HEK293 (cell line): ENCODE results near the gene ITSN2.

Source experiments
- CTCF ChIA-PET: fragments of 350-600 bp; formaldehyde crosslinking; extraction: SDS; loops from one replicate; lab custom pipeline; 2021; ENCODE audit warnings: antibody characterized with exemption; lab: Yijun Ruan, JAX
- POLR2A ChIA-PET: fragments of 300-600 bp; formaldehyde crosslinking; extraction: SDS; loops from one replicate; lab custom pipeline; 2020; ENCODE audit warnings: antibody characterized with exemption, inconsistent platforms; lab: Yijun Ruan, JAX
- H3K27ac ChIP-seq: fragments of 200-500 bp; sonication (Bioruptor generic); 2 replicates; pipeline ENCODE4 v1.5.1; 2014; ENCODE audit warnings: low read depth, low read length, control low read depth, inconsistent platforms; ENCODE audit errors: extremely low read depth
- H3K36me3 ChIP-seq, 2 experiments: fragments of 200-500 bp in 1 of 2; sonication (Bioruptor generic) in 1 of 2; 1 replicate in 1 of 2; 2 replicates in 1 of 2; pipeline ENCODE4 v1.5.1; 2014 to 2017; ENCODE audit warnings: inconsistent platforms in 2 of 2, low read length in 2 of 2; ENCODE audit not compliant: control insufficient read depth in 2 of 2, insufficient read depth in 1 of 2
- H3K4me1 ChIP-seq: fragments of 200-500 bp; sonication (Bioruptor generic); 2 replicates; pipeline ENCODE4 v1.5.1; 2014; ENCODE audit warnings: mild to moderate bottlenecking, low read length, inconsistent platforms; ENCODE audit not compliant: control insufficient read depth, insufficient read depth
- H3K4me3 ChIP-seq: 2 replicates; pipeline ENCODE4 v1.5.1; 2011; ENCODE audit warnings: low read depth, mild to moderate bottlenecking, control low read depth, low read length, moderate library complexity
- H3K9me3 ChIP-seq: fragments of 200-500 bp; sonication (Bioruptor generic); 2 replicates; pipeline ENCODE4 v1.5.1; 2014; ENCODE audit warnings: low read depth, low read length, inconsistent platforms; ENCODE audit not compliant: control insufficient read depth, insufficient read depth
- HOXD13 ChIP-seq: sonication (generic); formaldehyde crosslinking; IDR thresholded peaks from 2 replicates; pipeline ENCODE4 v1.8.0; 2022; ENCODE audit warnings: missing genetic modification reagents, borderline replicate concordance
- REPIN1 ChIP-seq: fragments of 450-650 bp; formaldehyde crosslinking; IDR thresholded peaks from 2 replicates; pipeline ENCODE4 v1.5.1; 2017; ENCODE audit warnings: missing biosample characterization, missing genetic modification characterization, low read depth
- SCRT2 ChIP-seq: fragments of 450-650 bp; formaldehyde crosslinking; IDR thresholded peaks from 2 replicates; pipeline ENCODE4 v1.5.1; 2016; ENCODE audit warnings: missing biosample characterization, missing genetic modification characterization
- ZFP3 ChIP-seq: fragments of 450-650 bp; formaldehyde crosslinking; IDR thresholded peaks from 2 replicates; pipeline ENCODE4 v1.5.1; 2016; ENCODE audit warnings: low read depth, missing biosample characterization, missing genetic modification characterization
- ZNF132 ChIP-seq: fragments of 450-650 bp; formaldehyde crosslinking; IDR thresholded peaks from 2 replicates; pipeline ENCODE4 v1.5.1; 2017; ENCODE audit warnings: missing biosample characterization, missing genetic modification characterization, borderline replicate concordance
- ZNF146 ChIP-seq: fragments of 450-650 bp; formaldehyde crosslinking; IDR thresholded peaks from 2 replicates; pipeline ENCODE4 v1.5.1; 2016; ENCODE audit warnings: missing biosample characterization, missing genetic modification characterization
- ZNF221 ChIP-seq: fragments of 450-650 bp; formaldehyde crosslinking; IDR thresholded peaks from 2 replicates; pipeline ENCODE4 v1.5.1; 2017; ENCODE audit warnings: missing biosample characterization, missing genetic modification characterization, borderline replicate concordance
- ZNF311 ChIP-seq: fragments of 450-650 bp; formaldehyde crosslinking; IDR thresholded peaks from 2 replicates; pipeline ENCODE4 v1.5.1; 2017; ENCODE audit warnings: missing biosample characterization, missing genetic modification characterization, borderline replicate concordance
- ZNF391 ChIP-seq: fragments of 450-650 bp; formaldehyde crosslinking; IDR thresholded peaks from 2 replicates; pipeline ENCODE4 v1.5.1; 2016; ENCODE audit warnings: low read depth, missing biosample characterization, missing genetic modification characterization, borderline replicate concordance
- ZNF423 ChIP-seq: fragments of 450-650 bp; formaldehyde crosslinking; IDR thresholded peaks from 2 replicates; pipeline ENCODE4 v1.5.1; 2016; ENCODE audit warnings: missing biosample characterization, missing genetic modification characterization
- ZNF529 ChIP-seq: fragments of 450-650 bp; formaldehyde crosslinking; IDR thresholded peaks from 2 replicates; pipeline ENCODE4 v1.5.1; 2017; ENCODE audit warnings: missing genetic modification characterization, missing biosample characterization; ENCODE audit not compliant: insufficient replicate concordance
- ZNF549 ChIP-seq: fragments of 450-650 bp; IDR thresholded peaks from 2 replicates; pipeline ENCODE4 v1.5.1; 2018; ENCODE audit warnings: missing biosample characterization, missing genetic modification characterization, mild to moderate bottlenecking, inconsistent platforms, moderate library complexity
- ZNF555 ChIP-seq: fragments of 450-650 bp; formaldehyde crosslinking; conservative IDR thresholded peaks from 2 replicates; pipeline ENCODE4 v1.5.1; 2017; ENCODE audit warnings: missing biosample characterization, mild to moderate bottlenecking, missing genetic modification characterization, inconsistent platforms
- ZNF621 ChIP-seq: fragments of 450-650 bp; formaldehyde crosslinking; IDR thresholded peaks from 2 replicates; pipeline ENCODE4 v1.5.1; 2017; ENCODE audit warnings: missing biosample characterization, missing genetic modification characterization
- ZNF658 ChIP-seq: fragments of 450-650 bp; formaldehyde crosslinking; IDR thresholded peaks from 2 replicates; pipeline ENCODE4; 2016; ENCODE audit warnings: missing biosample characterization, missing genetic modification characterization
- TF ChIP-seq, protein P1 (sequence below): fragments of 450-650 bp; formaldehyde crosslinking; IDR thresholded peaks from 2 replicates; pipeline ENCODE4 v1.5.1; 2017; ENCODE audit warnings: missing biosample characterization, mild to moderate bottlenecking, missing genetic modification characterization, moderate library complexity

The ITSN2 gene

DNA sequence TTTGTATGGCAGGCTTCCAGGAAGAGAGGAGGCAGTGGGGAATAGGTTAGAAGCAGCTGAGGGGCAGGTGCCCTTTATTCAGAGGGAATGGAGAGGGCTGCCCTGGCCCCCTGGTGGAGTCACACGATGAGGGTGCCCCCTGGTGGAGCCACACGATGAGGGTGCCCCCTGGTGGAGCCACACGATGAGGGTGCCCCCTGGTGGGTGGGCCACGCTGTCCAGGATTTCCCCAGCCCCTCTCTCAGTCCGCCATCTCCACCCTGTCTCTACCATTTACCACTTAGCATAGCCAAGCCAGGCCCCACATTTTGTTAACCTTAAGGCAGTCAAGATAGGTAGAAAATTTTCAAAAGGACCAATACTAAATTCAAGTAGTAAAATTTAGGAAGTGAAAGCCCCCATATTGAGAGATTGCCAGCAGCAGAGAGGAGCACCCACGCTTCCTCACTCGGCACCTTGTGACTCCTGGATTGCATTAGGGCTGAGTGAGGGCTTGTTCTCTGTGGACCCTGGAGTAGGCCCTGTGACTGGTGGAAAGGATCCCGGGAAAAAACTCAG is 195.8 kb downstream of the ITSN2 start (continued):
- TF ChIP-seq ZFP3 (tag by site-specific recombination), result no peak
- TF ChIP-seq, all 188 proteins: peak for 2

DNA sequence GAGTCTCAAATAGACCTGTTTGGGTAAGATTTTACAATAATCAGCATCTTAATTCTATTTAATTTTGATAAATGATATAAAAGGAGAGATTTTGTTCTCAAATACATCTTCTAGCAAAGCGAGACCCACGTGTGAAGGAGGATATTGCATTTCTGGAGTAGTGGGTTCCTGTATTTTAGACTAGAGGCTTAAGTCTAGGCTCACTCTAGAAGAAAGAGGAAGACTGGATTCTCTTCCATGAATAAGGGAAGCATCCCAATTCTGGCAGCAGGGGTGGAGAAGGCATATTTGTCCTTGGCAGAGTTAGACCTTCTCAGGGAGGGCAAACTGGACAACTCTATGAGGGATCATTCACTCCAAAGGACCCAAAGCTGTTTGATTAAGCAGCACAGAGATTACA is 196.7 kb downstream of the ITSN2 start:
- no peak for TF ChIP-seq ZNF311 (tag by site-specific recombination)
- TF ChIP-seq, protein P1, sequence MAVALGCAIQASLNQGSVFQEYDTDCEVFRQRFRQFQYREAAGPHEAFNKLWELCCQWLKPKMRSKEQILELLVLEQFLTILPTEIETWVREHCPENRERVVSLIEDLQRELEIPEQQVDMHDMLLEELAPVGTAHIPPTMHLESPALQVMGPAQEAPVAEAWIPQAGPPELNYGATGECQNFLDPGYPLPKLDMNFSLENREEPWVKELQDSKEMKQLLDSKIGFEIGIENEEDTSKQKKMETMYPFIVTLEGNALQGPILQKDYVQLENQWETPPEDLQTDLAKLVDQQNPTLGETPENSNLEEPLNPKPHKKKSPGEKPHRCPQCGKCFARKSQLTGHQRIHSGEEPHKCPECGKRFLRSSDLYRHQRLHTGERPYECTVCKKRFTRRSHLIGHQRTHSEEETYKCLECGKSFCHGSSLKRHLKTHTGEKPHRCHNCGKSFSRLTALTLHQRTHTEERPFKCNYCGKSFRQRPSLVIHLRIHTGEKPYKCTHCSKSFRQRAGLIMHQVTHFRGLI (tag by site-specific recombination), result no peak
- TF ChIP-seq, all 188 proteins: peak for 0

DNA sequence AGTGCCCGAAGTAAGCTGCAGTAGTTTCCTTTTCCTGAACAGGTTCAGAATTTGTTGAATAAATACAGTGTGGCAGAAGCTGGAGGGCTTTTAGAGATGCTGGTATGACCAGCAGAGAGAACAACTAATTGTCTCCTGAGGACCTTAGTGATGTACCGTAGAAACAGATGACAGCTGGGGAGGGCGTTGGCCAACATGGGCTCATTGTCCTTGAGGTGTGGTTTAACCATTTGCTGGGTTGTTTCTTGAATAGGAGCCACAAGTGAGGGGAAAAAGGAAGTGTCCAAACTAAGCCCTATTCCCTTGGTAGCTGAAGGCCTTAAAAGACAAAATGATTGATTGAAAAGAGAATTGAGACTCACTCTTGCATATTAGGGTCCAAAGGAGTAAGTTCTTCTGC is 197.2 kb downstream of the ITSN2 start:
- TF ChIP-seq ZNF555 (tag by site-specific recombination), result no peak
- no peak for TF ChIP-seq ZNF132
- TF ChIP-seq ZFP3 (tag by site-specific recombination), result no peak
- TF ChIP-seq ZNF221, result no peak
- no peak for TF ChIP-seq ZNF146 (tag by site-specific recombination)
- TF ChIP-seq ZNF423 (tag by site-specific recombination), result no peak
- TF ChIP-seq SCRT2 (tag by site-specific recombination), result no peak
- TF ChIP-seq REPIN1 (tag by site-specific recombination), result no peak
- TF ChIP-seq ZNF621 (tag by site-specific recombination), result no peak
- TF ChIP-seq ZNF549 (tag by site-specific recombination), result no peak
- TF ChIP-seq ZNF529 (tag by site-specific recombination), result no peak
- no peak for TF ChIP-seq HOXD13 (CRISPR knock-in tag)
- Histone ChIP-seq H3K4me3 (no peak overlapping the region), H3K27ac (no peak overlapping the region), H3K4me1 (no peaks in the 10 kb centered on the region), H3K9me3 (no peaks in the 10 kb centered on the region), H3K36me3 (no peaks in the 10 kb centered on the region)
- POLR2A ChIA-PET, result no interaction called here
- CTCF ChIA-PET, result interaction anchor here (0.7 to 1.3 kb wide), 4 partner anchors 10 to 339 kb away, joined by 3 to 11 read pairs (median 6); no protein-coding TSS in a partner anchor

More for the DNA sequence above, 196.7 kb downstream of the ITSN2 start:
- no peaks in the 10 kb centered on the region for H3K9me3 ChIP-seq
- H3K4me1 ChIP-seq, result no peaks in the 10 kb centered on the region
- H3K4me3 ChIP-seq, result no peak overlapping the region
- H3K27ac ChIP-seq, result no peak overlapping the region
- no peaks in the 10 kb centered on the region for H3K36me3 ChIP-seq
- POLR2A ChIA-PET, result no interaction called here
- CTCF ChIA-PET, result interaction anchor here (0.7 to 1.6 kb wide), 6 partner anchors 11 to 339 kb away, joined by 3 to 11 read pairs (median 3); partner anchors contain the start of gene ATAD2B

DNA sequence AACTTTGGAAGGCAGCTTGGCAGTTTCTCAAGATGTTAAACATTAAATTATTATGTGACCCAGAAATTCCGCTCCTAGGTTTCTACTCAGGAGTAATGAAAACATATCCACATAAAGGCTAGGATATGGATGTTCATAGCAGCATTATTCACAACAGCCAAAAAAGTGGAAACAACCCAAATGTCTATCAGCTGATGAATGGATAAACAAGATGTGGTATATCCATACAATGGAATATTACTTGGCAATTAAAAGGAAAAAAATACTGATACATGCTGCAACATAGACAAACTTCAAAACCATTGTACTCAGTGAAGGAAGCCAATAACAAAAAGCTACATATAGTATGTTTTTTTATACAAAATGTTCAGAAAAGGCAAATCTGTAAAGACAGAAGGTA is 197.8 kb downstream of the ITSN2 start:
- Histone ChIP-seq H3K36me3 (no peaks in the 10 kb centered on the region; a peak in 1 of 3 replicates), H3K9me3 (no peaks in the 10 kb centered on the region), H3K4me1 (no peaks in the 10 kb centered on the region), H3K27ac (no peak overlapping the region), H3K4me3 (no peak overlapping the region)
- TF ChIP-seq ZNF146 (tag by site-specific recombination), result peak; percentile 48; the same call in 1 of the 2 replicates
- TF ChIP-seq ZNF391 (tag by site-specific recombination), result no peak
- TF ChIP-seq ZNF658 (tag by site-specific recombination), result no peak
- ChIA-PET CTCF (interaction anchor here (0.9 to 1.0 kb wide), 2 partner anchors 56 to 78 kb away, joined by 3 to 4 read pairs; partner anchors contain the start of gene TP53I3), POLR2A (no interaction called here)
